Activated T-helper 9 cell treated with anti-CD3 and anti-CD28 coated beads, Interleukin-2, amount 50 U/mL, for 16 hours (primary cell): ENCODE data around the gene ZSCAN25.
"Not testable (repeated sequence)": the region's sequence is repeated elsewhere in the genome, so short reads cannot be mapped to it uniquely, and the experiment has no call there.

Source experiments
- DNase-seq: peaks from one replicate; pipeline ENCODE4 v3.0.0-alpha.2; 2020; ENCODE audit warnings: low read depth

Gene ZSCAN25

GRCh38 chr7:99616359-99617191, at the start of gene ZSCAN25:
ZSCAN25 (plus strand) TSS chr7:99616946; CDS start chr7:99619607, 2,661 bp downstream.
- peak; percentile 74 for DNase-seq

GRCh38 chr7:99568770-99569169, 48.0 kb upstream of the ZSCAN25 start:
- not testable (repeated sequence) for DNase-seq

GRCh38 chr7:99571768-99572167, 45.0 kb upstream of the ZSCAN25 start:
- no peak for DNase-seq

- no peak for DNase-seq
These were observed 43.5 kb upstream of the ZSCAN25 start for GRCh38 chr7:99573257-99573656.

- DNase-seq, result no peak
These were observed 40.5 kb upstream of the ZSCAN25 start for GRCh38 chr7:99576251-99576650.

- no peak for DNase-seq
These were observed 37.3 kb upstream of the ZSCAN25 start for GRCh38 chr7:99579281-99579955.

GRCh38 chr7:99579956-99580777, 36.6 kb upstream of the ZSCAN25 start:
- peak; percentile 34 for DNase-seq

GRCh38 chr7:99580778-99581332, 35.9 kb upstream of the ZSCAN25 start:
- DNase-seq, result not testable (repeated sequence)

- no peak for DNase-seq
These were observed 27.9 kb upstream of the ZSCAN25 start for GRCh38 chr7:99588868-99589267.

- DNase-seq, result no peak
These were observed 21.6 kb upstream of the ZSCAN25 start for GRCh38 chr7:99594948-99595745.

GRCh38 chr7:99596408-99596955, 20.3 kb upstream of the ZSCAN25 start:
- no peak for DNase-seq

GRCh38 chr7:99597762-99598501, 18.8 kb upstream of the ZSCAN25 start, which contains the start of gene TMEM225B:
TMEM225B (plus strand) TSS chr7:99598267; CDS start chr7:99604389, 6,122 bp downstream.
- DNase-seq, result no peak

- DNase-seq, result no peak
These were observed 16.9 kb upstream of the ZSCAN25 start for GRCh38 chr7:99599836-99600235.

- DNase-seq, result no peak
These were observed 15.0 kb upstream of the ZSCAN25 start for GRCh38 chr7:99601656-99602310.

GRCh38 chr7:99605527-99605926, 11.2 kb upstream of the ZSCAN25 start:
- DNase-seq, result no peak

GRCh38 chr7:99606531-99606930, 10.2 kb upstream of the ZSCAN25 start:
- no peak for DNase-seq

GRCh38 chr7:99607548-99607947, 9.2 kb upstream of the ZSCAN25 start:
- DNase-seq, result no peak

GRCh38 chr7:99614495-99614894, 2.3 kb upstream of the ZSCAN25 start:
- no peak for DNase-seq

- no peak for DNase-seq
These were observed 772 bp upstream of the ZSCAN25 start for GRCh38 chr7:99615989-99616358.
